Measurements from ENCODE around the gene CNTN1. TPM values are rescaled to one million over a fixed set of nuclear protein-coding genes. Genes with fewer than 3 reads are reported as not detected.

The CNTN1 gene
- total RNA-seq, 2 experiments from 2014 or later: not detected

DNA sequence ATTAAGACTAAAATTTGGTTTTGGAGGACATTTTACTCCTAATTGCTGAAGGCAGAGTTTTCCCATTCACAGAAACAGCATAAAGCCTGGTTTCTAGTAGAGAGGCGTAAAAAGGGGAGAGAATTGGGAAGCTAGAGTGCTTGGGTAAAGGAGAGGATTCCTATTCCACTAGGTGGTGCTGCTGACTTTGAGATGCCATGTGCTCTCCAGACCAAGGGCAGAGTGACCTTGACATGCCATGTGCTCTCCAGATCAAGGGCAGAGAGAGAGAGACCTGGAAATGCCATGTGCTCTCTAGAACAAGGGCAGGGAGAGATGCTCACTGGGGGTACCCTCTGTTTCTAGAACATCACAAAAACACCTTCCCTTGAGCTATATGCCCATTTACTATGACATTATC, 319.7 kb downstream of the CNTN1 start:
- no peak for ATAC-seq
- no peak for DNase-seq
- Mint-ChIP-seq H3K4me3 (no peak overlapping the region), H3K36me3 (ENCODE audit: low read depth) (no peaks in the 10 kb centered on the region), H3K27ac (no peak overlapping the region), H3K27me3 (no peaks in the 10 kb centered on the region), H3K9me3 (peaks cover 13% of the 10 kb centered on the region), H3K4me1 (ENCODE audit: low read depth) (no peaks in the 10 kb centered on the region)
- intact Hi-C loops (cut with micrococcal nuclease): no loop called here
- TF ChIP-seq, protein P1, sequence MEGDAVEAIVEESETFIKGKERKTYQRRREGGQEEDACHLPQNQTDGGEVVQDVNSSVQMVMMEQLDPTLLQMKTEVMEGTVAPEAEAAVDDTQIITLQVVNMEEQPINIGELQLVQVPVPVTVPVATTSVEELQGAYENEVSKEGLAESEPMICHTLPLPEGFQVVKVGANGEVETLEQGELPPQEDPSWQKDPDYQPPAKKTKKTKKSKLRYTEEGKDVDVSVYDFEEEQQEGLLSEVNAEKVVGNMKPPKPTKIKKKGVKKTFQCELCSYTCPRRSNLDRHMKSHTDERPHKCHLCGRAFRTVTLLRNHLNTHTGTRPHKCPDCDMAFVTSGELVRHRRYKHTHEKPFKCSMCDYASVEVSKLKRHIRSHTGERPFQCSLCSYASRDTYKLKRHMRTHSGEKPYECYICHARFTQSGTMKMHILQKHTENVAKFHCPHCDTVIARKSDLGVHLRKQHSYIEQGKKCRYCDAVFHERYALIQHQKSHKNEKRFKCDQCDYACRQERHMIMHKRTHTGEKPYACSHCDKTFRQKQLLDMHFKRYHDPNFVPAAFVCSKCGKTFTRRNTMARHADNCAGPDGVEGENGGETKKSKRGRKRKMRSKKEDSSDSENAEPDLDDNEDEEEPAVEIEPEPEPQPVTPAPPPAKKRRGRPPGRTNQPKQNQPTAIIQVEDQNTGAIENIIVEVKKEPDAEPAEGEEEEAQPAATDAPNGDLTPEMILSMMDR (IDR thresholded peaks at IDR 0.05): no peak
- CTCF ChIA-PET: no interaction called here
- POLR2A ChIA-PET: no interaction called here

- POLR2A ChIA-PET: no interaction called here
- CTCF ChIA-PET: no interaction called here
- H3K27me3 Mint-ChIP-seq: no peaks in the 10 kb centered on the region
These were observed 321.8 kb downstream of the CNTN1 start for GRCh38 chr12:41013881-41014642.

GRCh38 chr12:41014643-41015020, 322.4 kb downstream of the CNTN1 start:
- POLR2A ChIA-PET: no interaction called here
- Mint-ChIP-seq H3K27ac (no peak overlapping the region), H3K27me3 (no peaks in the 10 kb centered on the region), H3K4me1 (ENCODE audit: low read depth) (no peaks in the 10 kb centered on the region), H3K9me3 (no peaks in the 10 kb centered on the region), H3K4me3 (no peak overlapping the region), H3K36me3 (ENCODE audit: low read depth) (no peaks in the 10 kb centered on the region)
- intact Hi-C loops (cut with micrococcal nuclease): no loop called here
- no peak for DNase-seq
- CTCF ChIA-PET: no interaction called here
- ATAC-seq: no peak
- TF ChIP-seq, protein P1 (IDR thresholded peaks at IDR 0.05): no peak

More at GRCh38 chr12:41013881-41014642, 321.8 kb downstream of the CNTN1 start:
- Mint-ChIP-seq H3K36me3 (ENCODE audit: low read depth) (no peaks in the 10 kb centered on the region), H3K27ac (no peak overlapping the region), H3K4me1 (ENCODE audit: low read depth) (no peaks in the 10 kb centered on the region), H3K4me3 (no peak overlapping the region), H3K9me3 (no peaks in the 10 kb centered on the region)
- intact Hi-C loops (cut with micrococcal nuclease): no loop called here
- DNase-seq (no peak), ATAC-seq (no peak)
- TF ChIP-seq, protein P1 (IDR thresholded peaks at IDR 0.05): no peak

DNA sequence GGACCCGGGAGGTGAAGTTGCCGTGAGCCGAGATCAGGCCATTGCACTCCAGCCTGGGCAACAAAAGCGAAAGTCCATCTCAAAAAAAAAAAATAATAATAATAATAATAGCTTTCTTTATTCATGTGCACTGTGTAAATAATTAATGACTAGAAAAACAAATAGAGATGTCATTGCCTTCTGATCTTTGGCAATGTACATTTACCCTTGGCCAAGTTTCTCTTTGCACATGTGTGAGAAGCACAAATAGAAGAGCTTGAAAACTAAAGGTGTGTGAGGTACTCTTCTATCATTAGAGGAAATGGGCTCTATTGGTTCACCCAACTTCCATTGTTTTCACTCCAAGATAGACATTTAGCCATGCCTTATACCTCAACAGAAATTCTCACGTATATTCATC, 325.8 kb downstream of the CNTN1 start:
- Mint-ChIP-seq H3K9me3 (no peaks in the 10 kb centered on the region), H3K4me3 (no peak overlapping the region), H3K27ac (no peak overlapping the region), H3K27me3 (no peaks in the 10 kb centered on the region), H3K4me1 (ENCODE audit: low read depth) (no peaks in the 10 kb centered on the region), H3K36me3 (ENCODE audit: low read depth) (no peaks in the 10 kb centered on the region)
- TF ChIP-seq, protein P1 (IDR thresholded peaks at IDR 0.05): no peak
- intact Hi-C loops (cut with micrococcal nuclease): no loop called here
- DNase-seq (no peak), ATAC-seq (no peak)
- ChIA-PET CTCF (no interaction called here), POLR2A (no interaction called here)

- Mint-ChIP-seq H3K27ac (no peak overlapping the region), H3K4me3 (no peak overlapping the region), H3K9me3 (no peaks in the 10 kb centered on the region), H3K4me1 (ENCODE audit: low read depth) (no peaks in the 10 kb centered on the region), H3K36me3 (ENCODE audit: low read depth) (no peaks in the 10 kb centered on the region), H3K27me3 (no peaks in the 10 kb centered on the region)
- ChIA-PET POLR2A (no interaction called here), CTCF (no interaction called here)
- ATAC-seq (no peak), DNase-seq (no peak)
- intact Hi-C loops (cut with micrococcal nuclease): no loop called here
- TF ChIP-seq, protein P1 (IDR thresholded peaks at IDR 0.05): no peak
These were observed 327.2 kb downstream of the CNTN1 start for GRCh38 chr12:41019461-41019860.
